ENCODE results near the gene KCNG4. TPM values are rescaled to one million over a fixed set of nuclear protein-coding genes. Genes with fewer than 3 reads are reported as not detected.

Gene KCNG4
- total RNA-seq, 1 experiment from 2014 or later = not detected

DNA sequence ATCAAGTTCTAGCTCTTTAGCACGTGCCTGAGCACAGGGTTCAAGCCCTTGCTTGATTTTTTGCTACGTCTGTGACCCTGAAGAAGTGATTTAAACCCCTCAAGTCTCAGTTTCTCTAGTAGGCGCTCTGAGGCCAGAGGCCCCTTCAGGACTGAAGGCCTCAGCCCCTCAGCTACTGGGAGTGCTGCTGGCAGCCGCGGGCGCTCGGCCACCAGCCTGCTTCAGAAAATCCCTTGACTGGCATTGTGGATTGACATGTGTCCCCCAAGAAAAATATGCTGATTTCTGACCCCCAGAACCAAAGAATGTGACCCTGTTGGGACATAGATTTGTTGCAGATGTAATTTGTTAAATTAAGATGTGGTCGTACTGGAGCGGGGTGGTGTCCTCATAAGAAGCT lies 34.7 kb upstream of the KCNG4 start:
- H2BK12ac ChIP-seq (ENCODE audit: insufficient read length, low read depth, low read length) = no peak overlapping the region
- Mint-ChIP-seq H3K27ac (no peak overlapping the region), H3K9me3 (no peaks in the 10 kb centered on the region), H3K27me3 (ENCODE audit: low read depth) (no peaks in the 10 kb centered on the region; the same call in 1 of the 2 replicates), H3K36me3 (ENCODE audit: insufficient read depth in 1 of 3, low read depth in 3 of 3) (no peaks in the 10 kb centered on the region), H3K4me3 (no peak overlapping the region), H3K4me1 (peaks cover 10 to 11% of the 10 kb centered on the region in 2 experiments)
- no peak overlapping the region for H3K4me2 ChIP-seq (ENCODE audit: insufficient read depth, insufficient read length, low read length)
- no peak overlapping the region for H2BK120ac ChIP-seq (ENCODE audit: low read depth, low read length, poor library complexity, severe bottlenecking)
- no peaks in the 10 kb centered on the region for H3K79me1 ChIP-seq (ENCODE audit: insufficient read depth, low read depth, low read length, poor library complexity, severe bottlenecking)
- DNase-seq = no peak
- H3K23me2 ChIP-seq (ENCODE audit: insufficient read length, low read depth, low read length, poor library complexity, severe bottlenecking) = no peaks in the 10 kb centered on the region
- no peak overlapping the region for H3K18ac ChIP-seq (ENCODE audit: insufficient read length, low read depth, low read length)
- no peak overlapping the region for H3K56ac ChIP-seq (ENCODE audit: insufficient read length, low read depth, low read length)
- no peak overlapping the region for H2BK20ac ChIP-seq (ENCODE audit: low read depth, low read length, poor library complexity, severe bottlenecking)
- no peak overlapping the region for H4K8ac ChIP-seq (replicated peaks; ENCODE audit: insufficient read length, low read depth, low read length)
- H2AK5ac ChIP-seq (ENCODE audit: insufficient read length, low read length) = no peak overlapping the region
- no peak overlapping the region for H3K4ac ChIP-seq (ENCODE audit: low read depth, low read length)
- no peak overlapping the region for H3K14ac ChIP-seq (ENCODE audit: insufficient read depth, low read length)
- H4K20me1 ChIP-seq (ENCODE audit: control insufficient read depth, insufficient read depth, insufficient read length) = no peaks in the 10 kb centered on the region
- TF ChIP-seq, protein P1, sequence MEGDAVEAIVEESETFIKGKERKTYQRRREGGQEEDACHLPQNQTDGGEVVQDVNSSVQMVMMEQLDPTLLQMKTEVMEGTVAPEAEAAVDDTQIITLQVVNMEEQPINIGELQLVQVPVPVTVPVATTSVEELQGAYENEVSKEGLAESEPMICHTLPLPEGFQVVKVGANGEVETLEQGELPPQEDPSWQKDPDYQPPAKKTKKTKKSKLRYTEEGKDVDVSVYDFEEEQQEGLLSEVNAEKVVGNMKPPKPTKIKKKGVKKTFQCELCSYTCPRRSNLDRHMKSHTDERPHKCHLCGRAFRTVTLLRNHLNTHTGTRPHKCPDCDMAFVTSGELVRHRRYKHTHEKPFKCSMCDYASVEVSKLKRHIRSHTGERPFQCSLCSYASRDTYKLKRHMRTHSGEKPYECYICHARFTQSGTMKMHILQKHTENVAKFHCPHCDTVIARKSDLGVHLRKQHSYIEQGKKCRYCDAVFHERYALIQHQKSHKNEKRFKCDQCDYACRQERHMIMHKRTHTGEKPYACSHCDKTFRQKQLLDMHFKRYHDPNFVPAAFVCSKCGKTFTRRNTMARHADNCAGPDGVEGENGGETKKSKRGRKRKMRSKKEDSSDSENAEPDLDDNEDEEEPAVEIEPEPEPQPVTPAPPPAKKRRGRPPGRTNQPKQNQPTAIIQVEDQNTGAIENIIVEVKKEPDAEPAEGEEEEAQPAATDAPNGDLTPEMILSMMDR (conservative IDR thresholded peaks at IDR 0.05) = no peak
- H3K27ac ChIP-seq (ENCODE audit: insufficient read length, low read depth, low read length) = no peak overlapping the region
- H3K4me1 ChIP-seq (ENCODE audit: insufficient read depth, low read length) = no peaks in the 10 kb centered on the region; the same call in 1 of the 2 replicates
- H3K23ac ChIP-seq (ENCODE audit: insufficient read length, low read depth, low read length) = no peak overlapping the region
- H4K5ac ChIP-seq (ENCODE audit: insufficient read length, low read depth, low read length) = no peak overlapping the region
- H3K79me2 ChIP-seq (ENCODE audit: insufficient read depth, low read length) = no peaks in the 10 kb centered on the region
- no peaks in the 10 kb centered on the region for H3K27me3 ChIP-seq (ENCODE audit: insufficient read depth, low read length)
- no peak overlapping the region for H3K9ac ChIP-seq (ENCODE audit: extremely low read depth, insufficient read length, low read length)
- H3K9me3 ChIP-seq (ENCODE audit: control insufficient read depth, low read depth, low read length) = no peaks in the 10 kb centered on the region
- no peak overlapping the region for H4K91ac ChIP-seq (ENCODE audit: insufficient read length, low read depth, low read length)
- H2BK15ac ChIP-seq (ENCODE audit: low read depth, low read length) = no peak overlapping the region
- no peak overlapping the region for H2AFZ ChIP-seq (ENCODE audit: low read length)
- H3T11ph ChIP-seq (ENCODE audit: low read length) = no peak overlapping the region
- H2BK5ac ChIP-seq (ENCODE audit: insufficient read length, low read length) = no peak overlapping the region
- WGBS (ENCODE audit: extremely low coverage, insufficient read length, low lambda C conversion rate) = no CpG with 5 or more reads among the region's 9 CpGs
